Hair follicle dermal papilla cell (primary cell): Measurements from ENCODE around the gene CREB3L1. TPM values are rescaled to one million over a fixed set of nuclear protein-coding genes. Genes with fewer than 3 reads are reported as not detected.

Experiments used
- total RNA-seq: library from RNA; depleted of rRNA; stranded (reverse); fragments of >200 nt; gene quantifications from 2 replicates; pipeline ENCODE4 v1.2.3, GENCODE V29; 2012

CREB3L1 gene, protein sequence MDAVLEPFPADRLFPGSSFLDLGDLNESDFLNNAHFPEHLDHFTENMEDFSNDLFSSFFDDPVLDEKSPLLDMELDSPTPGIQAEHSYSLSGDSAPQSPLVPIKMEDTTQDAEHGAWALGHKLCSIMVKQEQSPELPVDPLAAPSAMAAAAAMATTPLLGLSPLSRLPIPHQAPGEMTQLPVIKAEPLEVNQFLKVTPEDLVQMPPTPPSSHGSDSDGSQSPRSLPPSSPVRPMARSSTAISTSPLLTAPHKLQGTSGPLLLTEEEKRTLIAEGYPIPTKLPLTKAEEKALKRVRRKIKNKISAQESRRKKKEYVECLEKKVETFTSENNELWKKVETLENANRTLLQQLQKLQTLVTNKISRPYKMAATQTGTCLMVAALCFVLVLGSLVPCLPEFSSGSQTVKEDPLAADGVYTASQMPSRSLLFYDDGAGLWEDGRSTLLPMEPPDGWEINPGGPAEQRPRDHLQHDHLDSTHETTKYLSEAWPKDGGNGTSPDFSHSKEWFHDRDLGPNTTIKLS
- 55.4 and 69.4 TPM in 2 replicates for total RNA-seq

DNA sequence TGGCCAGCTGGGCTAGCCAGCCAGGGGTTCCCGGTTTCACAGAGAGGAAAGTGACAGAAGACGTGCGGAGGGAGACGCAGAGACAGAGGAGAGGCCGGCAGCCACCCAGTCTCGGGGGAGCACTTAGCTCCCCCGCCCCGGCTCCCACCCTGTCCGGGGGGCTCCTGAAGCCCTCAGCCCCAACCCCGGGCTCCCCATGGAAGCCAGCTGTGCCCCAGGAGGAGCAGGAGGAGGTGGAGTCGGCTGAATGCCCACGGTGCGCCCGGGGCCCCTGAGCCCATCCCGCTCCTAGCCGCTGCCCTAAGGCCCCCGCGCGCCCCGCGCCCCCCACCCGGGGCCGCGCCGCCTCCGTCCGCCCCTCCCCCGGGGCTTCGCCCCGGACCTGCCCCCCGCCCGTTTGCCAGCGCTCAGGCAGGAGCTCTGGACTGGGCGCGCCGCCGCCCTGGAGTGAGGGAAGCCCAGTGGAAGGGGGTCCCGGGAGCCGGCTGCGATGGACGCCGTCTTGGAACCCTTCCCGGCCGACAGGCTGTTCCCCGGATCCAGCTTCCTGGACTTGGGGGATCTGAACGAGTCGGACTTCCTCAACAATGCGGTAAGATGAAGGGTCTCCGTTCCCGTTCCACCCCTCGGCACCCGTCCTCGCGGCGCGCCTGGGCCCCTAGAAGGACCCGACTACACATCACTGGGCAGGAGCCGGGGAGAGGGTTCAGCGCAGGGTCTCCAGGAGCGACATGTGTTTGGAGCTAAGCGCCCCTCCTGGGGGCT is at the start of gene CREB3L1:
Gene CREB3L1 (plus strand): TSS at position 41 of the 765 bp plus-strand sequence. CDS start 450 bp downstream, at position 491.

DNA sequence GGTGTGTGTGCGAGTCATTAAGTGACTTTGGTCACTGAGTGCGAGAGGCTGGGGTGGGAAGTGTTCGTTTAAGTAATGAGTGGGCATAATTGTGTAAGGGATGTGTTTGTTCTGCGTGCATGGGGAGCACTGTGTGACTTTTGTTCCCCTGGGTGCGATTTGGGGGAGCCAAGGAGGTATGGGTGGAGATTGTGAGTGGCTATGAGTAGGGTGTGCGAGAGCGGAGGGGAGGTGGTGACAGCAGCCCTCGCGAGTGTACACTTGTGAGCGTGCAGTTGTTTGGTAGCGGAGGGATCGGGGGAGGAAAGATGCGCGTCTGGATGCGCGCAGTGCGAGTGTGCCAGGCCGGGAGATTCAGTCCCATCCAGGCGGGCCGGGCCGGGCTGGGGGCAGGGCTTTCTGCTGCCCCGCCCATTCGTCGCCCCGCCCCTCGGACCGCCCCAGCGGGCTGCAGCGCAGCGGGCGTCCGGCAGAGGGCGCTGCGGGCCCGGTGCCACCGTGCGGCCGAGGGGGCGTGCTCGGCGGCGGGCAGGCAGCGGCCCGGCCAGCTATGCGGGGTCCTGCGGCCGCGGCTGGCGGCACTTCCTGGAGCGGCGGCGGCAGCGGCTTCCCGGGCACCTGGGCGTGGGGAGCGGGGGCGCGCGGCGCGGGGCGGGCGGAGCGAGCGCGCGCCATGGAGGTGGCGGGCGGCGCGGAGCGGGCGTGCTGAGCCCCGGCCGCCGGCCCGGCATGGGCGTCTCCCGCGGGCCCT is 69.6 kb downstream of the CREB3L1 start, which contains the start of gene DGKZ:
Gene DGKZ (plus strand): TSS at position 578 of the 751 bp plus-strand sequence. CDS start 197 bp downstream, outside the sequence.

Other genes with a start within 250 kb of the CREB3L1 start
- 19.4 and 22.6 TPM in 2 replicates for gene PHF21A, start 156.2 kb upstream of the CREB3L1 start, total RNA-seq
- gene DGKZ, start 69.8 kb downstream of the CREB3L1 start, total RNA-seq = 63.0 and 66.5 TPM in 2 replicates
- 12.3 and 13.6 TPM in 2 replicates for gene MDK, start 104.0 kb downstream of the CREB3L1 start, total RNA-seq
- 0.16 TPM in 1 of 2 replicates, not detected in the other for gene CHRM4, start 114.1 kb downstream of the CREB3L1 start, total RNA-seq